RCC 7860 (cell line): ENCODE results near the gene FKBP1B.
"Not testable (repeated sequence)": the region's sequence is repeated elsewhere in the genome, so short reads cannot be mapped to it uniquely, and the experiment has no call there.

Experiments used
- DNase-seq: peaks from one replicate; pipeline ENCODE4 v3.0.0-alpha.2; 2015; ENCODE audit warnings: low spot score
- FAIRE-seq: peaks from 2 replicates; lab custom pipeline; 2012; peaks lifted over from hg19 to GRCh38; lab: Jason Lieb, UNC

FKBP1B gene

DNA sequence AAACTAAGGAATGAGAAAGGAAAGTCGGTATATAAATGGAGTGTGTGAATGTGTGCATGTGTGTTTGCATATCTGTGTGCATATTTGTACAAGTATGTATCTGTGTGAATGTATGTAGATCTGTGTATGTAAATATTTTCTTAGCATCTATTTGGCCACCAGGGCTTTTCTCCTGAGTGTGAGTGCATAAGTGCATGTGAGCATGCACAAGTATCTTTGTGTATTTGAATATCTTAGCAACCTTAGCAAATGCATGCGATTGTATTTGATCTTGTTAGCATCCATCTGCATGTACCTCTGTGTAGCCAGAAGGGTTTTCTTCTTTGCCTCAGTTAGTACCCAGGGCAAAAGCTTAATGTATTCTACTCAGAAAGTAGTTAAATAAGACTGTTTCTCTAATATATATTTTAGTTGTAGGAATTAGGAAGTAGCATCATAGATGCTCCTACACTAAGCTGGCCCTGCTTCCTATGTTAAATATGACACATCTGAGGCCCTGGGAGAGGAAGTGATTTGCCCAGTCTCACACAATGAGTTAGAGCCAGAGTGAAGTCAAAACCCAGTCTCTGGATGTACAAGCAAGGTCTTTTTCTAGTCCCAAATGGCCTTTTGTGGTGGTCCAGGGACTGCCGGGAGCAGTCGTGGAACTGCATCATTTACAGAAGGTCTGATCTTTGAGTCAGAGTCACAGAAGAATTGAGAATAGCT is 9.2 kb downstream of the FKBP1B start:
- FAIRE-seq (no peak), DNase-seq (no peak)

DNA sequence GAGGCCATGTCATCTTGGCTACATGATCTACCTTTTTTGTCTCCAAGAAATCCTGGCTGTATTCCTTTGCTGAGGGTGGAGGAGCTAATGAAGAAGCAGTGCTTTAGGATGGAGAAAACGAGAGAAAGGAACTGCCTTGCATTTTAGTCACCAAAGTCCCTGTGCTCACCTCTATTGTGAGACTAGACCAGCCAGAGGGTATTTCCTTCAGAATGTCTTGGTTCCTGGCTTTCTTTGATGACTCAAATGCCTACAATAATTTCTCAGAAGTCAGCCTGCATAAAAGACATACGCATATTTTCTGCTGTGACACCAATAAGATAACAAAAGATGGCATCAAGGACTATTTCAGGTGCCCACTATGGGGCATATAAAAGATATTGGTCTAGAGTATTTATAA is 15.8 kb downstream of the FKBP1B start:
- FAIRE-seq (no peak), DNase-seq (no peak)

DNA sequence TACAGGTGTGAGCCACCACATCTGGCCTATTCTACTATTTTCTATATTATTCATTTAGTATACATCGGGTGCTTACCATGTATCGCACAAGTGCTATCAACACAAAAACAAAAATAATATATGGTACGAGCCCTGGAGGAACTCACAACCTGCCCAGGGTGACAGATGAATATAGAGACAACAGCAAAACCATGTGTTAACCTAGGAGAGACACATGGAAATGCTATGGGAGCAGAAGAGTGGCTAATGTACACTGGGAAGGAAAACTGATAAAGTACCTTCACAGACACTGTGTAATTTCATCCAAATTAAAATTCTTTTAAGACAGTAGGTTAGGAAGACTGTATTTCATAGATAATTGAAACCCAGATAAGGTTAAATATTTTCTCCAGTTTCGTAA is 22.7 kb downstream of the FKBP1B start:
- DNase-seq: no peak
- FAIRE-seq: no peak

DNA sequence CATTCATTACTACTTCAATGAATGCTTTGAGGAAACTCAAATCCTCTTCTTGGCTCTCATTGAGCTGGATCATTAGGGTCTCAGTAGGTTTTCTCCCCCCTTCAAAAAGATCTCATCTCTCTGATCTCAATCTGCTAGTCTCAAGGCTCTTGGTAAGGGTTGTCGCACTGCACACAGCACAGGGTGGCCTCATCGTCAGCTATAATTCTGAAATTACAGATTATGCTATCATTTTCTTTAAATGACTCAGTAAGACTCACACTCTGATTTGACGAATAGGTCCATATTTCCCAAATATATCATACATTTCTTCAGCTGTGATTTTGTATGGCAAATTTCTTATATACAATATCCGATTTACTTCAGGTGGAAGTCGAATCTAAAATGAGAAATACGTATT is 24.3 kb downstream of the FKBP1B start:
- DNase-seq: no peak

DNA sequence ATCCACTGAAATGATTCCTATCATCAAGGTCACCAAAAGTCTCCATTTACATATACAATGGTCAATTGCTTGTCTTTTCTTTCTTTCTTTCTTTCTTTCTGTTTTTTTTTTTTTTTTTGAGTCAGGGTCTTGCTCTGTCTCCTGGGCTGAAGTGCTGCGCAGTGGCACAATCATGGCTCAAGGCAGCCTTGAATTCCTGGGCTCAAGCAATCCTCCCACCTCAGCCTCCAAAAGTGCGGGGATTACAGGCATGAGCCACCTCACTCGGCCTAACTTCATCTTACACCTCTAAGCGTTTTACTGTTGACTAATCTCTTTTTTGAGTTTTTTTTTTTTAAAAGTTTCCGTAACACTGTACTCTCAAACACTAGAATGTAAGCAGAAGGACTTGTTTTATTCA is 25.7 kb downstream of the FKBP1B start:
- no peak for FAIRE-seq

More for the DNA sequence above, 24.3 kb downstream of the FKBP1B start:
- no peak for FAIRE-seq

DNA sequence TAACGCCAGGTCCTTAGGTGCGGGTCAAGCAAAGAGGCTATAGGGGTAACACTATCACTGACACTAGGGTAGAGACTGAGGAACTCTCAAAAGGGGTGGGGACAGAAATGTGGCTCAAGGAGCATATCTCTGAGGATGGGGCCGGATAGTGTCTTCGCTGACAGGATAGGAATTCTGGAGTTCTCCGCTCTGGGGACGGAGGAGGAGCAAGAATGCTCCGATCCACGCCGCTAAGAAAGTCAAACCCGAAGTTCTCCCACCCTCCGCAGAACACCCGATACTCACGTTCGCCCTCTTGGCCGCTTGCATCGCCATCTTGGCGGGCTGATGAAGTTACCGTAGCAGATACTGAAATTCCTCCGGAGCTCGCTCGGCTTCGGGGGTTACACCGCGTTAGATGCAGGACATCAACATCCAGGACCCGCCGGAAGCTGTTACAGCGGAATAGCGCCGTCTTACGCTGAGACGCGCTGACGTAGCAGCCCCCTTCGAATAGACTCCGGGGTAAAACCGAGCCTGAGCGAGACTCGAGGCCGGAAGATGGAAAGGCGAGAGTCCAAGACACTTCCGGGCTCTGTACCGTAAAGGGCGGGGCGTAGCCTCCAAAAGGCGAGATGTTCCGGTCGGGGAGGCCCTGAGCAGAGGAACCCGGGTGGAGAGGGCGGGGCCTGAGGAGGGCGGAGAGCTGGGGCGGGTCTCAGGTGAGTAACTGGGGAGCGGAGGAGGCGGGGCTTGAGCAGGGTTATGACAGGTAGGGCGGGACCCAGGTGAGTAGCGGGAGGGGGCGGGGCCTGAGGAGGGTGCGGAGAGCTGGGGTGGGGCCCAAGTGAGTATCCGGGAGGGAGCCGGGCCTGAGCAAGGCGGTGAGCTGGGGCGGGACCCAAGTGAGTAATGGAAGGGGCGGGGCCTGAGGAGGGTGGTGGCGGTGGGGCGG is 26.6 kb downstream of the FKBP1B start, which contains the start of gene SF3B6:
TSS of gene SF3B6 (minus strand) at position 412 of the 934 bp plus-strand sequence. CDS start at position 315, 97 bp downstream.
- FAIRE-seq (peak; percentile 86), DNase-seq (peak; percentile 96)

More for the DNA sequence above, 25.7 kb downstream of the FKBP1B start:
- no peak for DNase-seq

DNA sequence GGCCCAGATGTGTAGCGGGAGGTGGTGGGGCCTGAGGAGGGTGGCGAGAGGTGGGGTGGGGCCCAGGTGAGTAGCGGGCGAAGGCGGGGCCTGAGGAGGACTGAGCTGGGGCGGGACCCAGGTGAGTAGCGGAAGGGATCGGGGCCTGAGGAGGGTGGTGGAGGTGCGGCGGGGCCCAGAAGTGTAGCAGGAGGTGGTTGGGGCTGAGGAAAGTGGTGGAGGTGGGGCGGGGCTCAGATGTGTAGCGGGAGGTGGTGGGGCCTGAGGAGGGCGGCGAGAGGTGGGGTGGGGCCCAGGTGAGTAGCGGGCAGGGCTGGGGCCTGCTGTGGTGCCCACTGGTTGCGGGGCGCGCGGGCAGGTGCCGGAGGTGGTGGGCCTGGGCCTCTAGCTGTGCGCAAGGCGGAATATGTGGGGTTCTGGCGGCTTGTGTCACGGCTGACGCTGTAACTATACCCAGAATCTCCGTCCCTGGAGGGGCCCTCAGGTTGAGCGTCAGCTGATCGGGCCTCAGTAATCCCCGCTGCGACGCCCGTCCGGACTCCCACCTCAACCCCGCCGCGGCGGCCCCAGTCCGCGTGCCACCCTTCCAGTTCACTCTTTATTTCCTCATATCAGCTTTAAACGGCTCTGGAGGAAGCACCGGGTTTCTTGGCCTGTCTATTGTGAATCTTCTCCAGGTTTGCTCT is 27.5 kb downstream of the FKBP1B start:
- FAIRE-seq: no peak

DNA sequence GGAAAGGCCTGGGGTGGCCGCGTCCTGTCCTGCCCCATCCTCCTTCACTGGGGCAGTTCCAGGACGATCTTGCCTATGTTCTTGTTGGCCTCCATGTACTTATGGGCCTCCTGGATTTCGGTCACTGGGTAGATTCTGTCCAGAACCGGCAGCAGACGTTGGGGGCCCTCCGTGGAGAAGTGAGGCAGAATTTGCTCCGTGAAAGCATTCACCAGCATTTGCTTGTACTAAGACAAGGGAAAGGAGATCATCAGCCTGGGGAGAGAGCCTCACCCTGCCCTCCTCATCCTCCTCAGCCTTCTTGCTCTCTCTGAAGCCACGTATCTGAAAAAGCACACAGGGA is 28.0 kb downstream of the FKBP1B start:
- FAIRE-seq: no peak
- DNase-seq: no peak

More for the DNA sequence above, 27.5 kb downstream of the FKBP1B start:
- DNase-seq: no peak

DNA sequence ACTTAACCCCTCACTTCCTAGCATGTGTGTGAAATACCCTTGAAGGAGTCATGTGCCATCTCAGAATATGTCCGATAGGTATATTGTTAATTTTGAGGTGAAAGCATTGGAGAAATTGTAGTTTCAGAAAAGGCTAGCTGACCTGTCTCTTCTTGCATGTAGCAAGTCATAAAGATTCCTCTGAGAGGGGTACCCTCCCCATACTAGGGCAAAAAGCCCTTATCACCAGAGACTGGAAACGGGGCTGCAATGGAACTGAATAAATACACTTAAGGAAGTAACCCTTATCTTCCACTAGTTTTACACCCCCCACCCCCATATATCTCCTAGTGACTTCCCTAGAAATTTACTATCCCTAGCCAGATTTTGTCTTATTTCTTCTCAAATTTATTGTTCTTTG is 28.3 kb downstream of the FKBP1B start:
- no peak for FAIRE-seq
- no peak for DNase-seq

DNA sequence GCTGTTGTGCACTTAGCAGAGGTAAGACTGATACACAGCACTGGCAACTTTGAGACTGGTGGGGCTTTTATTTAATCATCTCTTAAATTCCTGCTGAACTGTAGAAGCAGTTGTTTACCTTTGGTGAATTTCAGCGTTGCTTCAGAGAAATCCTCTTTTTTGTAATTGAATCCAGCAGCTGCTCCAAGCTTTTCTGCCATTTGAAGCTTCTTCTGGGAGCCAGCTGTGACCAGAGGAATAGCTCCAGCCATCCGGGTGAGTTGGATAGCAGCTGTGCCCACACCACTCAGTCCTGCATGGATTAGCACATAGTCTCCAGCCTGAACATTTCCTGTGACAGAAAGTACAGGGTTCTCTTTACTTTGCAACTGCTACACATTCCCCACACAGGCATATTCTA is 31.2 kb downstream of the FKBP1B start:
- FAIRE-seq: no peak
- no peak for DNase-seq

DNA sequence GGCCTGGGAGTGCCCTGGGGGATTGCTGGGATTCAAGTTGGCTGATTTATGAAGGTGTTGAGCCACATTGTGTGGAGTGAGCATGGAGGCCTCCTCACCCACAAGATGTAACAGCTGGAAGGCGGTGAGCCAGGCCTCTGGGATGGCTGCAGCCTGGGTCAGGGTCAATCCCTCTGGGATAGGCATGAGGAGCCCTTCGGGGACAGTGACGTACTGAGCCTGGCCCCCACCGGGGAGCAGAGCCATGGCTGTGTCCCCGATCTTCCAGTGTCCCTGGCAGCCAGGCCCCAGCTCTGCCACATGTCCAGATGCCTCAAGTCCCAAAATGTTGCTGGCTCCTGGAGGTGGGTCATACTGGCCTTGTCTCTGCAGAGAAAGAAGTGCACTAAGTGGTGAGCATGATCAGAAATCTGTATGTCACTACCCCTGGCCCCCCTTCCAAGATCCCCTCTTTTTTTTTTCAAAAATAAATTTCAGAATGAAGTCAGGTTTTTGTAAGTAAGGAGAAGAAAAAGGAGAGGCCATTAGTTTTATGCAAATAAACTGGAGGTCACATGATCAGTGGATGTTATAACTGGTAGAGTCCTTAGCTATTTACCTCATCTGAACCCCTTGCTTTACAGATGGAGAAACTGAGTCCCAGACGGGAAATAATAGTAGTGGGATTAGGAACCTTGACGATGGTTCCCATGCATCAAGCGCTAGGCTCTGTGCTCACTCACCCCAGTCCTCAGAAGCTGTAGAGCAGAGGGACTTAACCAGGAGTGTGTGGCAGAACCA is 33.4 kb downstream of the FKBP1B start:
- FAIRE-seq: no peak
- no peak for DNase-seq

DNA sequence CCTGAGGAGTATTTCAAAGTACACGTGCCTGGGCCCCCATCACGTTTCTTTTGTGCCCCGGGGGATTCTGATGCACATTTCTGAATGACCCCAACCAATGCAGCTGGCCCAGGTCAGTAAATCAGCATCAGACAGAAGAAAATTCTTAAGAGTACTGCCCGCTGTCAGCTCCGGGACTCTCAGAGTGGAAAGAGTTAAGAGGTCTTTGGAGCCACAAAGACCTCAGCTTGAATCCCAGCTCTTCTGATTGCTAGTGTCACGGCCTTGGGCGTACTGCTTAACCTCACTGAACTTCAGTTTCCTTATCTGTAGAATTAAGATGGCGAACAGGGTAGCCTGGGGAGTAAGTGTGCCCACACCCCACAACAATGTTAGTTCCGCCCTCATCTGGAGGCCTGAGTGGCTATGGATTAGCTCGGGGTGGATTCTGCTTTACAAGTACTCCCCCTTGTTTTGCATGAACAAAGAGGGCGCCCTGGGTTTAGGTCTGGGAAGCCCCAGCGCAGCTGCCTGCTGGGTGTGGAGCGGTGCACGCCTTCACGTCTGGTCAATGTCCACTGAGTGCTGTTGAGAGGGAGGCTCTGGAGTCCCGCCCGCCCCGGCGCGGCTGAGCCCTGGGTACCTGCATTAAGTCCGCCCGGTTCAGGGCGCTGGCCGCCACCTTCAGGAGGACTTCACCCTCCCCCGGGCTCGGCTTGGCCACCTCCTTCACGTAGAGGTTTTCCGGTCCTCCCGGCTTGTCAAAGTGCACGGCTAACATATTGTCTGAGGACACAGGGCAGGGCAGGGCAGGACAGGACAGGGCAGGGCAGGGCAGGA is 34.2 kb downstream of the FKBP1B start:
- DNase-seq (no peak), FAIRE-seq (no peak)

DNA sequence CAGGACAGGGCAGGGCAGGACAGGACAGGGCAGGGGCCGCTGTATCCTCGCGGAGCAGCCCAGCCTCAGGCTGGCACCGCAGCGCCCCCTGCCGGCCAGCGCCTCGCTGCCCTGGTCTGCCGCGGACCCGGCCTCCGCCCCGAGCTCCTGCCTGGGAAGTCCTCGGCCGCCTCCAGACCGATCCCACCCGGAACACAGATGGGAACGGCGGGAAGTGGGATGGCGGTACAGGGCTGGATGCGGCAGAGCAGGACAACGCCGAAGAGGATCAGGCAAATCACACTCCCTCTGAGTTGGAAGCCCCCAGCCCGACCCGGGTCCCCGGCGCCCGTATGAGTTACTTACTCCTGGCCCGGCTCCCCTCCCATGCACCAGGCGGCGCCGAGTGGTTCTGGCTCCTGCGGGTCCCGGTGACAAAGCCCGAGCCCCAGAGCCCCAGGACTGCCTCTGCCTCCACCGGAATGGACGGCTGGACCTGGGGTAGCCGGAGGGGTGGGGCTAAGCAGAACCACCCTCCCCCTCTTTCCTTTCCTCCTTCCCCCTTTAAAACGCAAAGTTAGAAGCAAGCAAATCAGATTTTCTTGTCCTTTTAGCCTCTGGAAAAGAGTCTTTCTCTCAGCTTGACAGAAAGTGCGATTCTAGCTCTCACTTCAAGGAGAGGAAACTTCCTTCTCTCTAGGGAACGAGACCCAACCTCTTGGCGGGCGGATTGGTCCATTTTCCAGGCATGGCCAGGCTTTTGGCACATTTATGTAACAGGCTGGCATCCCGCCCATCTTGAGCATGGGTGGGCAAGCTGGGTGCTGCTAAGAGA is 35.1 kb downstream of the FKBP1B start, which contains the start of gene TP53I3:
TSS of gene TP53I3 (minus strand) at position 449 of the 814 bp plus-strand sequence. CDS start 508 bp downstream, outside the sequence.
- DNase-seq (peak; percentile 76), FAIRE-seq (no peak)

DNA sequence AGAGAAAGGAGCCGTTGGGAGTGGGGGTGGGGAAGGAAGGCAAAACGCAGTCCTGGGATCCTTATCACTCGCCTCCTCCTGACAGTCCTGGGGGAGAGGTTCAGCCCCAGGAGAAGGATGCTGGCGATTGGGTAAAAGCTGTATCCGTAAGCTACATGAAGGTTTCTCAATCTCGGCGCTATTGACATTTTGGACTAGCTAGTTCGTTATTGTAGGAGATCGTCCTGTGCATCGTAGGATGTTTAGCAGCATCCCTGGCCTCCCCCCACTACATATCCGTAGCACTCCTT is 35.6 kb downstream of the FKBP1B start:
- DNase-seq (no peak), FAIRE-seq (no peak)

DNA sequence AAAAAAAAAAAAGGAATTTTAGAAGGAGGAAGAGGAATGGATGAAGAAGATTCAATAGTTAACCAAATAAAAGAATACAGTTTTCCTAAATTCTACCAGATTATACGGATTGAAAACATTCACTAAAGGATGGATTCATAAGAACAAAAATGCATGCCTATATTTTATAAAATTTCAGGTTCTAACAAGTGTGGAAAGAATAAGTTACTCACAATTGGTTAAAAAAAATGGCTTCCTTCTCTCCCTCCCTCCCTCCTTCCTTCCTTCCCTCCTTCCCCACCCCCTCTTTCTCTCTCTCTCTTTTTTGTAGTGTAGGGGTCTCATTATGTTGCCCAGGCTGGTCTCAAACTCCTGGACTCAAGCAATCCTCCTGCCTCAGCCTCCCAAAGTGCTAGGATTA is 36.7 kb downstream of the FKBP1B start:
- FAIRE-seq: no peak
- no peak for DNase-seq

DNA sequence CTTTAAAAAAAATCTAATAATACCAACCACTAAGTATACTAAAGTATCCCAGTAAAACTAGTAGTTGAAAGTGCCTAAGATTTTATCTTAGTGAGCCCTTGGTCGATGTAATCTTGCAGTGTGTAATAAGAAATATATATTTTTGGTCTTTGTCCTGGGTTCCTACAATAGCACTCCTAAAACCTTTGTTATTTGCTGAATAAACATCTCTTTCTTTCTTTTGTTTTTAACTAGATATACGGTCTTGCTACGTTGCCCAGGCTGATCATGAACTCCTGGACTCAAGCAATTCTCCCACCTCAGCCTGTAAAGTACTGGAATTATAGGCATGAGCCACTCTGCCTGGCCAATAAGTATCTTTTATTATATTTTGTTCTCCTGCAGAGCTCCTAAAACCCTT is 37.5 kb downstream of the FKBP1B start:
- FAIRE-seq (no peak), DNase-seq (no peak)

DNA sequence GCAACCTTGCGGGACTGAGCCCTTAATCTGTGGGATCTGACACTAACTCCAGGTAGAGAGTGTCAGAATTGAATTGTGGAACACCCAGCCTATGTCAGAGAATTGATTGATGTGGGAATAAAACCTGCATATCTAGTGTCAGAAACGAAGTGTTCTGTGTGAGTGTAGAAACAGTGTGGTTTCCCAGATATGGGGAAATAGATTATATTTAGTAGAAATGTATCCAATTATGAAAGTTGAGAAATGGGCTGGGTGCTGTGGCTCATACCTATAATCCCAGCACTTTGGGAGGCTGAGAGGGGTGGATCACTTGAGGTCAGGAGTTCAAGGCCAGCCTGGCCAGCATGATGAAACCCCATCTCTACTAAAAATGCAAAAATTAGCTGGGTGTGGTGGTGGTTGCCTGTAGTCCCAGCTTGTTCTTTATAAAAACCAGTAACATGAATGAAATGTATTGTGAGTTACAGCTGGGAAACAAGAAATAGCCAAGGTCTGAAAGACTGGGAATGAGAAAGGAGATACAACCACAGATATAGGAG is 39.3 kb downstream of the FKBP1B start:
- DNase-seq (no peak), FAIRE-seq (no peak)

DNA sequence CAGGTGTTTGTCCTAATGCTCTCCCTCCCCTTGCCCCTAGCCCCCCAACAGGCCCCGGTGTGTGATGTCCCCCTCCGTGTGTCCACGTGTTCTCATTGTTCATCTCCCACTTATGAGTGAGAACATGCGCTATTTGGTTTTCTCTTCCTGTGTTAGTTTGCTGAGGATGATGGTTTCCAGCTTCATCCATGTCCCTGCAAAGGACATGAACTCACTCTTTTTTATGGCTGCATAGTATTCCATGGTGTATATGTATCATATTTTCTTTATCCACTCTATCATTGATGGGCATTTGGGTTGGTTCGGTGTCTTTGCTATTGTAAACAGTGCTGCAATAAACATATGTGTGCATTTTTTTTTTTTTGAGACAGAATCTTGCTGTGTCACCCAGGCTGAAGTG is 43.7 kb downstream of the FKBP1B start:
- FAIRE-seq, DNase-seq: not testable (repeated sequence)
